H9 (cell line): ENCODE measurements around the gene TSPAN5. TPM values are rescaled to one million over a fixed set of nuclear protein-coding genes. Genes with fewer than 3 reads are reported as not detected.

ENCODE experiments used
- DNase-seq: peaks from one replicate; pipeline ENCODE4 v3.0.0-alpha.2; 2017
- H2AFZ ChIP-seq: one replicate; pipeline ENCODE4 v1.6.1; 2013; ENCODE audit warnings: mild to moderate bottlenecking, low read length, control low read depth, moderate library complexity
- H2AK5ac ChIP-seq: 2 replicates; pipeline ENCODE4 v1.6.1; 2013; ENCODE audit warnings: low read length, control low read depth, mixed read lengths; ENCODE audit not compliant: insufficient read length
- H2BK120ac ChIP-seq: one replicate; pipeline ENCODE4 v1.6.1; 2013; ENCODE audit warnings: low read depth, mild to moderate bottlenecking, low read length, control low read depth, inconsistent platforms; ENCODE audit not compliant: poor library complexity, severe bottlenecking
- H2BK12ac ChIP-seq: 2 replicates; pipeline ENCODE4 v1.6.1; 2013; ENCODE audit warnings: low read length, control low read depth, mixed read lengths, low read depth; ENCODE audit not compliant: insufficient read length
- H2BK15ac ChIP-seq: 2 replicates; pipeline ENCODE4 v1.6.1; 2013; ENCODE audit warnings: low read depth, low read length, control low read depth
- H2BK20ac ChIP-seq: one replicate; pipeline ENCODE4 v1.6.1; 2013; ENCODE audit warnings: low read depth, mild to moderate bottlenecking, low read length, control low read depth, inconsistent platforms; ENCODE audit not compliant: poor library complexity, severe bottlenecking
- H2BK5ac ChIP-seq: 2 replicates; pipeline ENCODE4 v1.6.1; 2013; ENCODE audit warnings: low read length, control low read depth, mixed read lengths; ENCODE audit not compliant: insufficient read length
- H3K14ac ChIP-seq: 2 replicates; pipeline ENCODE4 v1.6.1; 2013; ENCODE audit warnings: low read length, control low read depth; ENCODE audit not compliant: insufficient read depth
- H3K18ac ChIP-seq: 2 replicates; pipeline ENCODE4 v1.6.1; 2013; ENCODE audit warnings: low read depth, mild to moderate bottlenecking, mixed read lengths, low read length, control low read depth; ENCODE audit not compliant: insufficient read length
- H3K23ac ChIP-seq: 2 replicates; pipeline ENCODE4 v1.6.1; 2013; ENCODE audit warnings: low read length, control low read depth, mixed read lengths, low read depth; ENCODE audit not compliant: insufficient read length
- H3K23me2 ChIP-seq: 2 replicates; pipeline ENCODE4 v1.6.1; 2013; ENCODE audit warnings: low read depth, mild to moderate bottlenecking, mixed read lengths, low read length, control low read depth; ENCODE audit not compliant: insufficient read length, poor library complexity, severe bottlenecking
- H3K27ac ChIP-seq: 2 replicates; pipeline ENCODE4 v1.5.1; 2013; ENCODE audit warnings: low read length, control low read depth, mixed read lengths, low read depth; ENCODE audit not compliant: insufficient read length
- H3K27me3 ChIP-seq: 2 replicates; pipeline ENCODE4 v1.6.1; 2013; ENCODE audit warnings: low read length, control low read depth, inconsistent platforms; ENCODE audit not compliant: insufficient read depth
- H3K4ac ChIP-seq: 2 replicates; pipeline ENCODE4 v1.6.1; 2013; ENCODE audit warnings: low read depth, mild to moderate bottlenecking, control low read depth, inconsistent platforms, low read length, moderate library complexity
- H3K4me1 ChIP-seq: 2 replicates; pipeline ENCODE4 v1.6.1; 2013; ENCODE audit warnings: low read length, control low read depth, inconsistent platforms; ENCODE audit not compliant: insufficient read depth
- H3K4me2 ChIP-seq: 2 replicates; pipeline ENCODE4 v1.6.1; 2013; ENCODE audit warnings: low read length, control low read depth, mixed read lengths; ENCODE audit not compliant: insufficient read length, insufficient read depth
- H3K56ac ChIP-seq: 2 replicates; pipeline ENCODE4 v1.6.1; 2013; ENCODE audit warnings: low read depth, mild to moderate bottlenecking, mixed read lengths, low read length, control low read depth; ENCODE audit not compliant: insufficient read length
- H3K79me1 ChIP-seq: 2 replicates; pipeline ENCODE4 v1.6.1; 2013; ENCODE audit warnings: low read depth, mild to moderate bottlenecking, moderate library complexity, low read length, control low read depth, inconsistent platforms; ENCODE audit not compliant: insufficient read depth, poor library complexity, severe bottlenecking
- H3K79me2 ChIP-seq: 2 replicates; pipeline ENCODE4 v1.6.1; 2013; ENCODE audit warnings: low read length, control low read depth, inconsistent platforms; ENCODE audit not compliant: insufficient read depth
- H3K9ac ChIP-seq: 2 replicates; pipeline ENCODE4 v1.6.1; 2013; ENCODE audit warnings: low read length, control low read depth, mixed read lengths; ENCODE audit not compliant: insufficient read length; ENCODE audit errors: extremely low read depth
- H3K9me3 ChIP-seq: one replicate; pipeline ENCODE4 v1.6.1; 2013; ENCODE audit warnings: low read depth, low read length, inconsistent platforms; ENCODE audit not compliant: control insufficient read depth
- H3T11ph ChIP-seq: one replicate; pipeline ENCODE4 v1.6.1; 2013; ENCODE audit warnings: mild to moderate bottlenecking, low read length, control low read depth, inconsistent platforms
- H4K20me1 ChIP-seq: one replicate; pipeline ENCODE4 v1.6.1; 2013; ENCODE audit not compliant: control insufficient read depth, insufficient read length, insufficient read depth
- H4K5ac ChIP-seq: 2 replicates; pipeline ENCODE4 v1.6.1; 2013; ENCODE audit warnings: low read depth, mild to moderate bottlenecking, mixed read lengths, low read length, control low read depth; ENCODE audit not compliant: insufficient read length
- H4K8ac ChIP-seq: replicated peaks from 2 replicates; pipeline ENCODE4 v1.6.1; 2013; ENCODE audit warnings: low read length, control low read depth, mixed read lengths, low read depth; ENCODE audit not compliant: insufficient read length
- H4K91ac ChIP-seq: 2 replicates; pipeline ENCODE4 v1.6.1; 2013; ENCODE audit warnings: low read depth, mild to moderate bottlenecking, moderate library complexity, mixed read lengths, low read length, control low read depth; ENCODE audit not compliant: insufficient read length
- H3K27ac Mint-ChIP-seq, 3 experiments: 2 replicates in 2 of 3; 3 replicates in 1 of 3; pipeline ENCODE4 v1.8.0; 2020 to 2021; ENCODE audit warnings: mixed read lengths in 3 of 3, mild to moderate bottlenecking in 1 of 3, moderate library complexity in 1 of 3
- H3K27me3 Mint-ChIP-seq: 2 replicates; pipeline ENCODE4 v1.8.0; 2021; ENCODE audit warnings: low read depth, mild to moderate bottlenecking, moderate library complexity, mixed read lengths
- H3K36me3 Mint-ChIP-seq, 3 experiments: 2 replicates in 2 of 3; 3 replicates in 1 of 3; pipeline ENCODE4 v1.8.0; 2020 to 2021; ENCODE audit warnings: low read depth in 3 of 3, mixed read lengths in 3 of 3; ENCODE audit not compliant: insufficient read depth in 1 of 3
- H3K4me1 Mint-ChIP-seq, 2 experiments: 2 replicates each; pipeline ENCODE4 v1.8.0; 2020; ENCODE audit warnings: mixed read lengths in 2 of 2
- H3K4me3 Mint-ChIP-seq, 2 experiments: 2 replicates in 1 of 2; 3 replicates in 1 of 2; pipeline ENCODE4 v1.8.0; 2020 to 2021; ENCODE audit warnings: mild to moderate bottlenecking in 2 of 2, mixed read lengths in 2 of 2, moderate library complexity in 1 of 2
- H3K9me3 Mint-ChIP-seq, 2 experiments: 2 replicates in 1 of 2; 3 replicates in 1 of 2; pipeline ENCODE4 v1.8.0; 2020; ENCODE audit warnings: mild to moderate bottlenecking in 2 of 2, mixed read lengths in 2 of 2, moderate library complexity in 1 of 2
- CTCF ChIP-seq: fragments of 200-600 bp; sonication (generic); conservative IDR thresholded peaks from 3 replicates; pipeline ENCODE4 v1.8.0; 2021; ENCODE audit warnings: antibody characterized with exemption, mild to moderate bottlenecking
- WGBS: extraction: QIAGEN DNeasy Blood & Tissue Kit; methylation state at CpG from one replicate; pipeline ENCODE4 v1.1.7; 2013; ENCODE audit warnings: missing lambda C conversion rate, low lambda C conversion rate, mixed read lengths; ENCODE audit not compliant: insufficient read length; ENCODE audit errors: extremely low coverage; 5-methylcytosine and 5-hydroxymethylcytosine counted together
- total RNA-seq: library from RNA; stranded (reverse); gene quantifications from 2 replicates; pipeline ENCODE4 v1.2.1, GENCODE V29; 2021

TSPAN5 gene
- total RNA-seq, 1 experiment from 2014 or later = 7.0 TPM

GRCh38 chr4:98609934-98610333 lies 48.5 kb downstream of the TSPAN5 start:
- H2BK15ac ChIP-seq = no peak overlapping the region
- H3K27ac Mint-ChIP-seq = peak overlapping the region; percentile 79 to 94 (median 89)

More at GRCh38 chr4:98609934-98610333, 48.5 kb downstream of the TSPAN5 start:
- H2BK5ac ChIP-seq = no peak overlapping the region
- H3K27ac ChIP-seq = no peak overlapping the region
- H3K4ac ChIP-seq = no peak overlapping the region
- TF ChIP-seq CTCF = no peak
- H3K9me3 ChIP-seq = no peaks in the 10 kb centered on the region
- H3K9ac ChIP-seq = no peak overlapping the region
- H2AFZ ChIP-seq = no peak overlapping the region
- H3K56ac ChIP-seq = no peak overlapping the region
- no peaks in the 10 kb centered on the region for H3K27me3 ChIP-seq
- Mint-ChIP-seq H3K36me3 (no peaks in the 10 kb centered on the region), H3K4me3 (peak overlapping the region in 1 of 2 experiments; percentile 28; a peak in 1 of 5 replicates), H3K4me1 (peaks cover 61 to 76% of the 10 kb centered on the region in 2 experiments), H3K27me3 (no peaks in the 10 kb centered on the region), H3K9me3 (no peaks in the 10 kb centered on the region)
- DNase-seq = no peak
- no peak overlapping the region for H4K5ac ChIP-seq
- peaks cover 22% of the 10 kb centered on the region for H3K4me1 ChIP-seq
- no peak overlapping the region for H2BK20ac ChIP-seq
- no peaks in the 10 kb centered on the region for H4K20me1 ChIP-seq
- H3K23me2 ChIP-seq = no peaks in the 10 kb centered on the region
- no peak overlapping the region for H2AK5ac ChIP-seq
- no CpG with 5 or more reads among the region's 5 CpGs for WGBS
- no peaks in the 10 kb centered on the region for H3K79me1 ChIP-seq
- no peak overlapping the region for H3K23ac ChIP-seq
- H3K79me2 ChIP-seq = 0 out of 2 replicates have a peak, but pooled peaks cover 2% of the 10 kb centered on the region
- no peak overlapping the region for H3K4me2 ChIP-seq
- peak overlapping the region; percentile 29 for H3K18ac ChIP-seq
- no peak overlapping the region for H2BK120ac ChIP-seq
- no peak overlapping the region for H4K8ac ChIP-seq
- H3T11ph ChIP-seq = no peak overlapping the region
- H2BK12ac ChIP-seq = no peak overlapping the region
- H4K91ac ChIP-seq = no peak overlapping the region
- no peak overlapping the region; the same call in 1 of the 2 replicates for H3K14ac ChIP-seq
